Loucy (cell line): ENCODE measurements around the gene SGCA.

Experiments
- CTCF ChIP-seq: fragments of 200-600 bp; sonication (generic); conservative IDR thresholded peaks from 2 replicates; pipeline ENCODE4 v1.5.1; 2014; ENCODE audit warnings: mild to moderate bottlenecking, antibody characterized with exemption, low read length
- EZH2phosphoT487 ChIP-seq: fragments of 200-600 bp; IDR thresholded peaks from 2 replicates; pipeline ENCODE4 v1.6.1; 2018; ENCODE audit warnings: antibody characterized with exemption, mild to moderate bottlenecking, moderate library complexity, borderline replicate concordance

DNA sequence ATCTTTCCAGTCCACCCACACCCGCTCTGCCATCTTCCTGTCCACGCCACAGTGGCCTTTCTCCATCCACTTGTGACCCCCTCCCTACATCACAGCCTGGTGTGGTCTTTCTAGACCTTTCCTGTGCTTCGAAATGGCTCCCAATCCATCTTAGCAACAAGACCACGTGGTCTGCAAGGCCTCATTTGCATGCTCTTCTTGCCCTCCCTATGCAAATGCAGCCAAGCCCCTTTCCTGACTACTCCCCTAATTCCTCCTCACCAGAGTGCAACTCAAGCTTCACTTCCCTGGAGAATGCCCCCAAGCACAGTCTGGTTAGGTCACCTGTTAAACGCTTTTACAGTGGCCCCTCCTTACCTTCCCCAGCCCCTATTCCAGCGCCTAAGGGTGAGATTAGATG, 21.4 kb upstream of the SGCA start:
- TF ChIP-seq CTCF, result no peak
- no peak for TF ChIP-seq EZH2phosphoT487
